IMR-90 (cell line): ENCODE data around the gene TRPC1. TPM values are rescaled to one million over a fixed set of nuclear protein-coding genes. Genes with fewer than 3 reads are reported as not detected.

Source experiments
- ATAC-seq: fragments of 200-7000 bp; cut with Tn5 transposase; 2 replicates; pipeline ENCODE4 v1.9.1; 2020; ENCODE audit warnings: low read depth, mild to moderate bottlenecking, moderate library complexity
- BruUV-seq: library from RNA; stranded (reverse); fragments of 400-500 nt; replicated peaks from 2 replicates; lab custom pipeline; 2021; lab: Mats Ljungman, UMichigan
- CTCF ChIA-PET: fragments of 300-600 bp; formaldehyde crosslinking; extraction: SDS; loops from one replicate; lab custom pipeline; 2021; ENCODE audit warnings: antibody characterized with exemption; lab: Yijun Ruan, JAX
- POLR2A ChIA-PET: fragments of 300-600 bp; sonication (Branson Sonifier 250); formaldehyde crosslinking; loops from one replicate; lab custom pipeline; 2022; ENCODE audit warnings: antibody characterized with exemption; ENCODE audit not compliant: unreplicated experiment; lab: Charles Lee
- DNase-seq: peaks from one replicate; pipeline ENCODE4 v3.0.0; 2013
- H2AFZ ChIP-seq: replicated peaks from 2 replicates; pipeline ENCODE3; 2013; ENCODE audit warnings: low read length, mild to moderate bottlenecking; ENCODE audit not compliant: poor library complexity
- H2AK5ac ChIP-seq: 2 replicates; pipeline ENCODE4 v1.6.1; 2013; ENCODE audit warnings: low read depth, low read length, inconsistent platforms
- H2AK9ac ChIP-seq: replicated peaks from 2 replicates; pipeline ENCODE3; 2013; ENCODE audit warnings: mild to moderate bottlenecking, low read depth, low read length, moderate library complexity; ENCODE audit not compliant: poor library complexity
- H2BK120ac ChIP-seq: 2 replicates; pipeline ENCODE4 v1.6.1; 2013; ENCODE audit warnings: low read depth, low read length, inconsistent platforms
- H2BK15ac ChIP-seq: 3 replicates; pipeline ENCODE4 v1.6.1; 2013; ENCODE audit warnings: low read depth, low read length, inconsistent platforms
- H2BK20ac ChIP-seq: 2 replicates; pipeline ENCODE4 v1.6.1; 2013; ENCODE audit warnings: low read depth, mild to moderate bottlenecking, inconsistent platforms, low read length, moderate library complexity
- H2BK5ac ChIP-seq: 2 replicates; pipeline ENCODE4 v1.6.1; 2013; ENCODE audit warnings: mild to moderate bottlenecking, low read depth, low read length, inconsistent platforms; ENCODE audit not compliant: poor library complexity, severe bottlenecking
- H3K14ac ChIP-seq: replicated peaks from 2 replicates; pipeline ENCODE4 v1.6.1; 2013; ENCODE audit warnings: low read depth, low read length, inconsistent platforms
- H3K18ac ChIP-seq: 2 replicates; pipeline ENCODE4 v1.6.1; 2013; ENCODE audit warnings: low read depth, low read length, control low read depth
- H3K23ac ChIP-seq: 2 replicates; pipeline ENCODE4 v1.6.1; 2013; ENCODE audit warnings: low read depth, low read length, inconsistent platforms
- H3K27ac ChIP-seq: 2 replicates; pipeline ENCODE4 v1.5.1; 2013; ENCODE audit warnings: mild to moderate bottlenecking, control low read depth, low read length; ENCODE audit not compliant: insufficient read depth
- H3K27me3 ChIP-seq: 2 replicates; pipeline ENCODE4 v1.6.1; 2013; ENCODE audit warnings: low read length; ENCODE audit not compliant: control insufficient read depth, insufficient read depth
- H3K36me3 ChIP-seq: 2 replicates; pipeline ENCODE4 v1.6.1; 2013; ENCODE audit warnings: low read length, mixed read lengths; ENCODE audit not compliant: control insufficient read depth, insufficient read depth
- H3K4ac ChIP-seq: 2 replicates; pipeline ENCODE4 v1.6.1; 2013; ENCODE audit warnings: low read depth, low read length, inconsistent platforms
- H3K4me1 ChIP-seq: 2 replicates; pipeline ENCODE4 v1.6.1; 2013; ENCODE audit warnings: low read length, mixed read lengths; ENCODE audit not compliant: control insufficient read depth, insufficient read depth
- H3K4me2 ChIP-seq: 2 replicates; pipeline ENCODE4 v1.6.1; 2013; ENCODE audit warnings: low read depth, mild to moderate bottlenecking, control low read depth, low read length, moderate library complexity
- H3K4me3 ChIP-seq: 2 replicates; pipeline ENCODE4 v1.5.1; 2013; ENCODE audit warnings: low read depth, mild to moderate bottlenecking, control low read depth, low read length, moderate library complexity; ENCODE audit not compliant: insufficient read depth
- H3K56ac ChIP-seq: 2 replicates; pipeline ENCODE4 v1.6.1; 2013; ENCODE audit warnings: low read length, inconsistent platforms; ENCODE audit not compliant: insufficient read depth; ENCODE audit errors: extremely low read depth
- H3K79me1 ChIP-seq, 2 experiments: 2 replicates each; pipeline ENCODE4 v1.6.1; 2013; ENCODE audit warnings: low read length in 2 of 2, inconsistent platforms in 1 of 2, low read depth in 1 of 2
- H3K9ac ChIP-seq: 2 replicates; pipeline ENCODE4 v1.6.1; 2013; ENCODE audit warnings: low read depth, low read length, control low read depth
- H3K9me1 ChIP-seq: 2 replicates; pipeline ENCODE4 v1.6.1; 2013; ENCODE audit warnings: low read length, inconsistent platforms; ENCODE audit not compliant: insufficient read depth
- H3K9me3 ChIP-seq: 2 replicates; pipeline ENCODE4 v1.6.1; 2013; ENCODE audit warnings: low read length; ENCODE audit not compliant: control insufficient read depth, insufficient read depth
- H4K20me1 ChIP-seq: 2 replicates; pipeline ENCODE4 v1.6.1; 2013; ENCODE audit warnings: low read length, inconsistent platforms; ENCODE audit not compliant: insufficient read depth
- H4K5ac ChIP-seq: 2 replicates; pipeline ENCODE4 v1.6.1; 2013; ENCODE audit warnings: mild to moderate bottlenecking, low read depth, low read length, control low read depth
- H4K8ac ChIP-seq, 2 experiments: 2 replicates each; pipeline ENCODE4 v1.6.1; 2013; ENCODE audit warnings: low read depth in 2 of 2, low read length in 2 of 2, control low read depth in 1 of 2, inconsistent platforms in 1 of 2
- H4K91ac ChIP-seq: 2 replicates; pipeline ENCODE4 v1.6.1; 2013; ENCODE audit warnings: low read depth, low read length, inconsistent platforms; ENCODE audit not compliant: insufficient read depth
- BHLHE40 ChIP-seq: fragments of 150-350 bp; IDR thresholded peaks from 2 replicates; pipeline ENCODE4 v1.6.1; 2016; ENCODE audit warnings: mild to moderate bottlenecking, low read depth, low read length
- CHD1 ChIP-seq: IDR thresholded peaks from 2 replicates; pipeline ENCODE4 v1.6.1; 2012; ENCODE audit warnings: low read depth, low read length, improper control_type of control experiment
- MAFK ChIP-seq: IDR thresholded peaks from 2 replicates; pipeline ENCODE4 v1.6.1; 2012; ENCODE audit warnings: low read depth, low read length, improper control_type of control experiment
- WGBS, 2 experiments: methylation state at CpG; one replicate each; pipeline versions ENCODE4 v1.1.5 to v1.1.7; 2013; ENCODE audit warnings: missing lambda C conversion rate in 2 of 2; ENCODE audit not compliant: insufficient read length in 1 of 2; ENCODE audit errors: extremely low coverage in 2 of 2; 5-methylcytosine and 5-hydroxymethylcytosine counted together
- dilution Hi-C: fragments of 300-500 bp; cut with HindIII; formaldehyde crosslinking; loops from one replicate; pipeline ENCODE4 v1.14.3; 2018; ENCODE audit warnings: low sequenced_read_pairs; ENCODE audit not compliant: unreplicated experiment
- in situ Hi-C: fragments of 300-500 bp; cut with MboI; formaldehyde crosslinking; loops from 3 replicates; pipeline ENCODE4 v1.14.3; 2019; ENCODE audit warnings: low sequenced_read_pairs, inconsistent platforms, mixed read lengths
- intact Hi-C: fragments of 100-400 bp; cut with micrococcal nuclease; formaldehyde crosslinking; loops from 2 replicates; pipeline ENCODE4 v1.10.0; 2022
- polyA plus RNA-seq, 3 experiments: library from polyadenylated mRNA; depleted of rRNA; stranded (reverse); fragments of >200 nt; gene quantifications; 2 replicates each; pipeline ENCODE4 v1.2.3, GENCODE V29; 2012; ENCODE audit warnings: low replicate concordance in 1 of 3
- total RNA-seq: library from RNA; depleted of rRNA; stranded (reverse); fragments of >200 nt; gene quantifications from 2 replicates; pipeline ENCODE4 v1.2.3, GENCODE V29; 2012
- TF ChIP-seq, protein P1 (sequence below): conservative IDR thresholded peaks from 2 replicates; pipeline ENCODE4 v1.5.1; 2012; ENCODE audit warnings: mild to moderate bottlenecking, low read depth, low read length, improper control_type of control experiment

TRPC1 gene
- total and polyA plus RNA-seq, 2 of the 4 experiments (the other 2 are of a cell fraction), result 5.9 to 7.2 TPM

DNA sequence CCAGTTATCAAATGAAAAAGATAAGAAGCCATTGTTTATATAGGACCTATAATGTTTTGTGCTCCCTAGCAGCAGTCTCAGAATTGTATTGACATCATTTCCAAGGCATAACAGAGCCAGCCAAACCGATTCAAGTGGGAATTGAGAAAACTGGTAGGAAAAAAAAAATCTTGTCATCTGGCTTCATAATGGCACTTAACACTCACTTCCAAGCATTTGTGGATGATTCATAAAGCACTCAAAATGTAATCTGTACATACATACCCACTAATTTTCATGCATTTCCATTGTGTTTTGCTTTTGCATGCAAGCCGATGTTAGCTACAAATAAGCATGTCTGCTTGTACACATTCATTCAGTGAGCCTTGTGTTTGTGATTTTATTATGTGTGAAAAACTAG is 18.6 kb upstream of the TRPC1 start:
- no TSS peak for BruUV-seq
- no peak overlapping the region for H3K23ac ChIP-seq
- no peak overlapping the region for H3K4me3 ChIP-seq
- no peaks in the 10 kb centered on the region for H3K36me3 ChIP-seq
- no peak for ATAC-seq
- H2AFZ ChIP-seq, result no peak overlapping the region
- CTCF ChIA-PET, result interaction anchor here (1.1 kb wide), 1 partner anchor 9 kb away, joined by 3 read pairs; no protein-coding TSS in a partner anchor
- no peaks in the 10 kb centered on the region; the same call in 1 of the 2 replicates for H3K27me3 ChIP-seq
- H3K9ac ChIP-seq, result no peak overlapping the region
- no peaks in the 10 kb centered on the region for H4K20me1 ChIP-seq
- no peak overlapping the region for H2BK15ac ChIP-seq
- H3K79me1 ChIP-seq, result no peaks in the 10 kb centered on the region
- H2BK120ac ChIP-seq, result no peak overlapping the region
- H3K4me1 ChIP-seq, result no peaks in the 10 kb centered on the region
- no peak overlapping the region for H2BK5ac ChIP-seq
- H4K91ac ChIP-seq, result no peak overlapping the region
- H4K8ac ChIP-seq, result no peak overlapping the region
- H3K27ac ChIP-seq, result no peak overlapping the region
- H4K5ac ChIP-seq, result no peak overlapping the region
- no peak for TF ChIP-seq BHLHE40
- no peak for TF ChIP-seq MAFK
- no peak for TF ChIP-seq CHD1
- TF ChIP-seq, protein P1, sequence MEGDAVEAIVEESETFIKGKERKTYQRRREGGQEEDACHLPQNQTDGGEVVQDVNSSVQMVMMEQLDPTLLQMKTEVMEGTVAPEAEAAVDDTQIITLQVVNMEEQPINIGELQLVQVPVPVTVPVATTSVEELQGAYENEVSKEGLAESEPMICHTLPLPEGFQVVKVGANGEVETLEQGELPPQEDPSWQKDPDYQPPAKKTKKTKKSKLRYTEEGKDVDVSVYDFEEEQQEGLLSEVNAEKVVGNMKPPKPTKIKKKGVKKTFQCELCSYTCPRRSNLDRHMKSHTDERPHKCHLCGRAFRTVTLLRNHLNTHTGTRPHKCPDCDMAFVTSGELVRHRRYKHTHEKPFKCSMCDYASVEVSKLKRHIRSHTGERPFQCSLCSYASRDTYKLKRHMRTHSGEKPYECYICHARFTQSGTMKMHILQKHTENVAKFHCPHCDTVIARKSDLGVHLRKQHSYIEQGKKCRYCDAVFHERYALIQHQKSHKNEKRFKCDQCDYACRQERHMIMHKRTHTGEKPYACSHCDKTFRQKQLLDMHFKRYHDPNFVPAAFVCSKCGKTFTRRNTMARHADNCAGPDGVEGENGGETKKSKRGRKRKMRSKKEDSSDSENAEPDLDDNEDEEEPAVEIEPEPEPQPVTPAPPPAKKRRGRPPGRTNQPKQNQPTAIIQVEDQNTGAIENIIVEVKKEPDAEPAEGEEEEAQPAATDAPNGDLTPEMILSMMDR, result no peak
- no peaks in the 10 kb centered on the region for H3K9me1 ChIP-seq
- intact Hi-C loops, result no loop called here
- in situ Hi-C loops, result no loop called here
- H3K4me2 ChIP-seq, result no peak overlapping the region
- no peak overlapping the region for H3K4ac ChIP-seq
- DNase-seq, result no peak
- no peak overlapping the region for H3K18ac ChIP-seq
- no peak overlapping the region for H2AK9ac ChIP-seq
- WGBS, 2 experiments, result no CpG with 5 or more reads among the region's 2 CpGs
- H3K56ac ChIP-seq, result no peak overlapping the region
- H2BK20ac ChIP-seq, result no peak overlapping the region
- H2AK5ac ChIP-seq, result no peak overlapping the region
- no peak overlapping the region for H3K14ac ChIP-seq
- POLR2A ChIA-PET, result no interaction called here
- H3K9me3 ChIP-seq, result no peaks in the 10 kb centered on the region
- dilution Hi-C loops, result no loop called here
